ENCODE data around the gene PPFIBP2. TPM values are rescaled to one million over a fixed set of nuclear protein-coding genes. Genes with fewer than 3 reads are reported as not detected.

Gene PPFIBP2
- total RNA-seq, 3 donors from 2014 or later, result 2.6 to 5.4 (median 3.5) TPM

- ATAC-seq (no peak), DNase-seq (no peak)
- Mint-ChIP-seq H3K9me3 (no peaks in the 10 kb centered on the region), H3K4me3 (no peak overlapping the region), H3K36me3 (ENCODE audit: insufficient read depth) (peaks cover 10% of the 10 kb centered on the region), H3K4me1 (ENCODE audit: low read depth) (no peaks in the 10 kb centered on the region), H3K27me3 (ENCODE audit: low read depth) (no peaks in the 10 kb centered on the region)
Observed at GRCh38 chr11:7611411-7611810, 97.6 kb downstream of the PPFIBP2 start.

GRCh38 chr11:7612056-7612660 is 98.4 kb downstream of the PPFIBP2 start:
- ATAC-seq, result no peak
- Mint-ChIP-seq H3K27me3 (ENCODE audit: low read depth) (no peaks in the 10 kb centered on the region), H3K4me3 (no peak overlapping the region), H3K36me3 (ENCODE audit: insufficient read depth) (peaks cover 10% of the 10 kb centered on the region), H3K4me1 (ENCODE audit: low read depth) (no peaks in the 10 kb centered on the region), H3K9me3 (no peaks in the 10 kb centered on the region)
- no peak for DNase-seq

GRCh38 chr11:7612661-7613393 is 99.0 kb downstream of the PPFIBP2 start:
- H3K4me1 Mint-ChIP-seq (ENCODE audit: low read depth), result no peaks in the 10 kb centered on the region
- H3K36me3 Mint-ChIP-seq (ENCODE audit: insufficient read depth), result peaks cover 10% of the 10 kb centered on the region
- no peak overlapping the region for H3K4me3 Mint-ChIP-seq
- H3K9me3 Mint-ChIP-seq, result no peaks in the 10 kb centered on the region
- ATAC-seq, result no peak
- no peak for DNase-seq
- no peaks in the 10 kb centered on the region for H3K27me3 Mint-ChIP-seq (ENCODE audit: low read depth)

- no peak overlapping the region for H3K4me3 Mint-ChIP-seq
- H3K27me3 Mint-ChIP-seq (ENCODE audit: low read depth), result no peaks in the 10 kb centered on the region
- H3K9me3 Mint-ChIP-seq, result no peaks in the 10 kb centered on the region
- DNase-seq (no peak), ATAC-seq (no peak)
- no peaks in the 10 kb centered on the region for H3K4me1 Mint-ChIP-seq (ENCODE audit: low read depth)
- H3K36me3 Mint-ChIP-seq (ENCODE audit: insufficient read depth), result peaks cover 10% of the 10 kb centered on the region
Observed at GRCh38 chr11:7613394-7613720, 99.6 kb downstream of the PPFIBP2 start.

GRCh38 chr11:7614656-7615055 is 100.9 kb downstream of the PPFIBP2 start:
- no peak for DNase-seq
- peaks cover 10% of the 10 kb centered on the region for H3K36me3 Mint-ChIP-seq (ENCODE audit: insufficient read depth)
- no peak overlapping the region for H3K4me3 Mint-ChIP-seq
- no peaks in the 10 kb centered on the region for H3K9me3 Mint-ChIP-seq
- no peaks in the 10 kb centered on the region for H3K4me1 Mint-ChIP-seq (ENCODE audit: low read depth)
- H3K27me3 Mint-ChIP-seq (ENCODE audit: low read depth), result no peaks in the 10 kb centered on the region
- ATAC-seq, result no peak

GRCh38 chr11:7617032-7617431 is 103.2 kb downstream of the PPFIBP2 start:
- H3K36me3 Mint-ChIP-seq (ENCODE audit: insufficient read depth), result no peaks in the 10 kb centered on the region
- H3K27me3 Mint-ChIP-seq (ENCODE audit: low read depth), result no peaks in the 10 kb centered on the region
- no peak overlapping the region for H3K4me3 Mint-ChIP-seq
- no peak for ATAC-seq
- no peak for DNase-seq
- H3K9me3 Mint-ChIP-seq, result no peaks in the 10 kb centered on the region
- H3K4me1 Mint-ChIP-seq (ENCODE audit: low read depth), result no peaks in the 10 kb centered on the region

GRCh38 chr11:7619322-7619721 is 105.5 kb downstream of the PPFIBP2 start:
- Mint-ChIP-seq H3K4me3 (no peak overlapping the region), H3K9me3 (no peaks in the 10 kb centered on the region), H3K4me1 (ENCODE audit: low read depth) (no peaks in the 10 kb centered on the region), H3K36me3 (ENCODE audit: insufficient read depth) (peaks cover 5% of the 10 kb centered on the region), H3K27me3 (ENCODE audit: low read depth) (no peaks in the 10 kb centered on the region)
- ATAC-seq, result no peak
- DNase-seq, result no peak

- DNase-seq (no peak), ATAC-seq (no peak)
- H3K36me3 Mint-ChIP-seq (ENCODE audit: insufficient read depth), result peaks cover 8% of the 10 kb centered on the region
- no peak overlapping the region for H3K4me3 Mint-ChIP-seq
- H3K4me1 Mint-ChIP-seq (ENCODE audit: low read depth), result no peaks in the 10 kb centered on the region
- no peaks in the 10 kb centered on the region for H3K9me3 Mint-ChIP-seq
- no peaks in the 10 kb centered on the region for H3K27me3 Mint-ChIP-seq (ENCODE audit: low read depth)
Observed at GRCh38 chr11:7621090-7621489, 107.3 kb downstream of the PPFIBP2 start.

- Mint-ChIP-seq H3K4me1 (ENCODE audit: low read depth) (no peaks in the 10 kb centered on the region), H3K4me3 (no peak overlapping the region), H3K36me3 (ENCODE audit: insufficient read depth) (peaks cover 12% of the 10 kb centered on the region), H3K9me3 (no peaks in the 10 kb centered on the region), H3K27me3 (ENCODE audit: low read depth) (no peaks in the 10 kb centered on the region)
- ATAC-seq, result no peak
- no peak for DNase-seq
Observed at GRCh38 chr11:7621554-7621953, 107.8 kb downstream of the PPFIBP2 start.

GRCh38 chr11:7622721-7623120 is 108.9 kb downstream of the PPFIBP2 start:
- Mint-ChIP-seq H3K36me3 (ENCODE audit: insufficient read depth) (peaks cover 12% of the 10 kb centered on the region), H3K27me3 (ENCODE audit: low read depth) (no peaks in the 10 kb centered on the region), H3K9me3 (no peaks in the 10 kb centered on the region), H3K4me3 (no peak overlapping the region), H3K4me1 (ENCODE audit: low read depth) (no peaks in the 10 kb centered on the region)
- ATAC-seq (no peak), DNase-seq (no peak)

GRCh38 chr11:7628660-7629059 is 114.9 kb downstream of the PPFIBP2 start:
- DNase-seq, result no peak
- H3K36me3 Mint-ChIP-seq (ENCODE audit: insufficient read depth), result peaks cover 14% of the 10 kb centered on the region
- no peaks in the 10 kb centered on the region for H3K9me3 Mint-ChIP-seq
- H3K4me1 Mint-ChIP-seq (ENCODE audit: low read depth), result no peaks in the 10 kb centered on the region
- H3K27me3 Mint-ChIP-seq (ENCODE audit: low read depth), result no peaks in the 10 kb centered on the region
- no peak overlapping the region for H3K4me3 Mint-ChIP-seq
- no peak for ATAC-seq

- Mint-ChIP-seq H3K27me3 (ENCODE audit: low read depth) (no peaks in the 10 kb centered on the region), H3K4me1 (ENCODE audit: low read depth) (no peaks in the 10 kb centered on the region), H3K36me3 (ENCODE audit: insufficient read depth) (peaks cover 20% of the 10 kb centered on the region), H3K4me3 (no peak overlapping the region), H3K9me3 (no peaks in the 10 kb centered on the region)
- DNase-seq (no peak), ATAC-seq (no peak)
Observed at GRCh38 chr11:7630002-7630401, 116.2 kb downstream of the PPFIBP2 start.

GRCh38 chr11:7632211-7632610 is 118.4 kb downstream of the PPFIBP2 start:
- peaks cover 20% of the 10 kb centered on the region for H3K36me3 Mint-ChIP-seq (ENCODE audit: insufficient read depth)
- DNase-seq, result no peak
- H3K9me3 Mint-ChIP-seq, result no peaks in the 10 kb centered on the region
- no peaks in the 10 kb centered on the region for H3K27me3 Mint-ChIP-seq (ENCODE audit: low read depth)
- no peak for ATAC-seq
- no peaks in the 10 kb centered on the region for H3K4me1 Mint-ChIP-seq (ENCODE audit: low read depth)
- H3K4me3 Mint-ChIP-seq, result no peak overlapping the region

GRCh38 chr11:7635137-7635536 is 121.3 kb downstream of the PPFIBP2 start:
- Mint-ChIP-seq H3K27me3 (ENCODE audit: low read depth) (no peaks in the 10 kb centered on the region), H3K4me3 (no peak overlapping the region), H3K9me3 (no peaks in the 10 kb centered on the region), H3K36me3 (ENCODE audit: insufficient read depth) (peaks cover 20% of the 10 kb centered on the region), H3K4me1 (ENCODE audit: low read depth) (no peaks in the 10 kb centered on the region)
- no peak for ATAC-seq
- no peak for DNase-seq

GRCh38 chr11:7635708-7636107 is 121.9 kb downstream of the PPFIBP2 start:
- Mint-ChIP-seq H3K4me1 (ENCODE audit: low read depth) (no peaks in the 10 kb centered on the region), H3K36me3 (ENCODE audit: insufficient read depth) (peaks cover 21% of the 10 kb centered on the region), H3K4me3 (no peak overlapping the region), H3K9me3 (no peaks in the 10 kb centered on the region), H3K27me3 (ENCODE audit: low read depth) (no peaks in the 10 kb centered on the region)
- DNase-seq (no peak), ATAC-seq (no peak)

Data from activated T-cell treated with anti-CD3 and anti-CD28 coated beads, Interleukin-2, amount 50 U/mL, for 4 hours (primary cell).